Heart right ventricle (tissue), 16 donors: ENCODE results near the gene CMC2. TPM values are rescaled to one million over a fixed set of nuclear protein-coding genes. Genes with fewer than 3 reads are reported as not detected.
A peak's percentile ranks its signal among the peaks of the same experiment; 100 is the strongest.

Experiments
- ATAC-seq, 8 donors: fragments of 200-7000 bp; cut with Tn5 transposase; one replicate each; pipeline ENCODE4 v1.9.1; 2020; ENCODE audit warnings: mild to moderate bottlenecking in 8 of 8, moderate library complexity in 8 of 8, moderate number of reproducible peaks in 1 of 8
- DNase-seq, 2 donors: peaks; one replicate each; pipeline ENCODE4 v3.0.0-alpha.2; 2020
- H3K27ac ChIP-seq, 10 donors: fragments of 200-600 bp; sonication (generic) in 2 of 10; one replicate each; pipeline versions ENCODE4 v1.5.0 to v1.8.0; 2020 to 2022; ENCODE audit warnings: mild to moderate bottlenecking in 3 of 10
- H3K27me3 ChIP-seq, 7 donors: fragments of 200-600 bp; one replicate each; pipeline ENCODE4 v1.8.0; 2021 to 2022; ENCODE audit warnings: mild to moderate bottlenecking in 2 of 7
- H3K36me3 ChIP-seq, 9 donors: fragments of 200-600 bp; sonication (generic) in 1 of 9; one replicate each; pipeline versions ENCODE4 v1.5.0 to v1.8.0; 2020 to 2022; ENCODE audit warnings: mild to moderate bottlenecking in 2 of 9
- H3K4me1 ChIP-seq, 9 donors: fragments of 200-600 bp; sonication (generic) in 1 of 9; one replicate each; pipeline versions ENCODE4 v1.5.0 to v1.8.0; 2020 to 2022; ENCODE audit warnings: mild to moderate bottlenecking in 4 of 9
- H3K4me3 ChIP-seq, 10 donors: fragments of 200-600 bp; sonication (generic) in 2 of 10; one replicate each; pipeline versions ENCODE4 v1.5.0 to v1.8.0; 2020 to 2022; ENCODE audit warnings: mild to moderate bottlenecking in 7 of 10, moderate library complexity in 2 of 10
- H3K9me3 ChIP-seq, 11 donors: fragments of 200-600 bp in 10 of 11; sonication (generic) in 2 of 11; one replicate each; pipeline versions ENCODE4 v1.5.0 to v1.8.0; 2013 to 2022; ENCODE audit warnings: mild to moderate bottlenecking in 2 of 11, control low read depth in 1 of 11, moderate library complexity in 1 of 11
- WGBS, 2 donors: extraction: QIAGEN DNeasy Blood & Tissue Kit; methylation state at CpG; one replicate each; pipeline ENCODE4 v1.1.7; 2013; ENCODE audit warnings: inconsistent platforms in 1 of 2; 5-methylcytosine and 5-hydroxymethylcytosine counted together
- intact Hi-C, 10 donors: fragments of 100-400 bp; cut with DNase I; formaldehyde crosslinking; loops; one replicate each; pipeline versions ENCODE4 v1.11.1 to v1.14.2; 2022
- polyA plus RNA-seq, 2 donors: library from polyadenylated mRNA; stranded (reverse); fragments of 200-250 nt; gene quantifications; one replicate each; pipeline ENCODE4 v1.2.3, GENCODE V29; 2013
- total RNA-seq, 10 donors: library from RNA; stranded (reverse); fragmentation: NEBNext Ultra II Directional in 3 of 10; extraction: Animal tissue kit (Norgen Biotek cat#: 25700) in 3 of 10; gene quantifications; one replicate each; pipeline versions ENCODE4 v1.2.1 to v1.2.4, GENCODE V29; 2021 to 2023
- TF ChIP-seq, protein P1 (sequence below), 9 donors: fragments of 200-600 bp; sonication (generic) in 2 of 9; IDR thresholded peaks; one replicate each; pipeline versions ENCODE4 v1.5.0 to v1.8.0; 2021 to 2022; ENCODE audit warnings: antibody characterized with exemption in 9 of 9, mild to moderate bottlenecking in 5 of 9, moderate library complexity in 1 of 9
- donor health status: Arrhythmogenic right ventricular cardiomyopathy.
- donor health status: ischemic (EF 13 %, LVEDD 7.1; RV severe dilation, severe dysfunction).
- donor health status: healthy with polysubstance abuse.
- donor health status: DM: no; HTN: yes; CAD: no.
- donor health status: DM: no; HTN: no; CAD: no.
- donor health status: ischemic (EF 25% LVEDD 6.9; RV normal size, moderate dysfunction).
- donor health status: ischemic (EF 25% LVEDD 5.7; RV mildly dilated, moderate dysfunction).
- donor health status: healthy.
- donor health status: DM: yes; HTN: yes; CAD: no.
- donor health status: Ischemic cardiomyopathy.
- donor health status: ischemic (EF 35%, LVEDD 5.7; RV mildly dilated, moderate dysfunction).
- donor health status: nonischemic (EF 11% LVEDD 7.7; RV severe dilation, severe dysfunction).
- donor health status: DM: yes; HTN: yes; CAD: no.
- donor health status: PGD.
- donor health status: ischemic (EF 29% LVEDD 5.4; RV normal size, mild dysfunction).
- donor health status: nonischemic (EF 23%, LVEDD 6.1; RV moderate dilation, normal function).

The CMC2 gene
- total and polyA plus RNA-seq, 12 donors: 84.3 to 341 (median 121) TPM

- intact Hi-C loops: no loop called here
Observed at GRCh38 chr16:80996688-80997138, 10.0 kb downstream of the CMC2 start.

DNA sequence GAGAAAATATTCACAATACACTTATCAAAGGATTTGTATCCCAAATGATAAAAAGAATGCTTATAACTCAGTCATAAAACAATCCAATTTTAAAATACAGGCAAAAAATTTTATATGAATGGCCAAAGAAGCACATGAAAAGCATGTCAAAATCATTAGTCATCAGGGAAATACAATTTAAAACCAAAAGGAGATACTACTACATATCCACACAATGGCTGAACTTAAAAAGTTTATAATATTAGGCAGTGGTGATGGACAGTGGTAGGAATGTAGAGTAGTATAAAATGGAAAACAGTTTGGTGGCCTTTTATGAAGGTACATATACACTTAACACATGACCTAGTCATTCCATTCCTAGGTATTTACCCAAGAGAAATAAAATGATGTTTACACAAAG is 12.2 kb downstream of the CMC2 start:
- Histone ChIP-seq H3K27me3 (no peaks in the 10 kb centered on the region), H3K36me3 (peaks cover 0 to 33% (median 0%) of the 10 kb centered on the region in 9 donors), H3K4me3 (no peak overlapping the region), H3K9me3 (no peaks in the 10 kb centered on the region), H3K4me1 (peaks cover 0 to 26% (median 18%) of the 10 kb centered on the region in 9 donors), H3K27ac (no peak overlapping the region)
- TF ChIP-seq, protein P1, sequence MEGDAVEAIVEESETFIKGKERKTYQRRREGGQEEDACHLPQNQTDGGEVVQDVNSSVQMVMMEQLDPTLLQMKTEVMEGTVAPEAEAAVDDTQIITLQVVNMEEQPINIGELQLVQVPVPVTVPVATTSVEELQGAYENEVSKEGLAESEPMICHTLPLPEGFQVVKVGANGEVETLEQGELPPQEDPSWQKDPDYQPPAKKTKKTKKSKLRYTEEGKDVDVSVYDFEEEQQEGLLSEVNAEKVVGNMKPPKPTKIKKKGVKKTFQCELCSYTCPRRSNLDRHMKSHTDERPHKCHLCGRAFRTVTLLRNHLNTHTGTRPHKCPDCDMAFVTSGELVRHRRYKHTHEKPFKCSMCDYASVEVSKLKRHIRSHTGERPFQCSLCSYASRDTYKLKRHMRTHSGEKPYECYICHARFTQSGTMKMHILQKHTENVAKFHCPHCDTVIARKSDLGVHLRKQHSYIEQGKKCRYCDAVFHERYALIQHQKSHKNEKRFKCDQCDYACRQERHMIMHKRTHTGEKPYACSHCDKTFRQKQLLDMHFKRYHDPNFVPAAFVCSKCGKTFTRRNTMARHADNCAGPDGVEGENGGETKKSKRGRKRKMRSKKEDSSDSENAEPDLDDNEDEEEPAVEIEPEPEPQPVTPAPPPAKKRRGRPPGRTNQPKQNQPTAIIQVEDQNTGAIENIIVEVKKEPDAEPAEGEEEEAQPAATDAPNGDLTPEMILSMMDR (IDR thresholded peaks at IDR 0.05): no peak
- ATAC-seq: no peak
- intact Hi-C loops: no loop called here
- no peak for DNase-seq

More at GRCh38 chr16:80996688-80997138, 10.0 kb downstream of the CMC2 start:
- H3K36me3 ChIP-seq: peaks cover 0 to 20% (median 0%) of the 10 kb centered on the region in 9 donors
- H3K4me1 ChIP-seq: peaks cover 0 to 26% (median 18%) of the 10 kb centered on the region in 9 donors
- WGBS, 2 donors: 58 to 64% methylated on average over 4 of the region's 4 CpGs
- ATAC-seq (no peak), DNase-seq (no peak)
- H3K27me3 ChIP-seq: no peaks in the 10 kb centered on the region
- peak overlapping the region in 4 of 10 donors; percentile 23 to 45 (median 34) for H3K4me3 ChIP-seq
- no peaks in the 10 kb centered on the region for H3K9me3 ChIP-seq
- peak overlapping the region in 5 of 10 donors; percentile 1 to 80 (median 11) for H3K27ac ChIP-seq
- TF ChIP-seq, protein P1 (IDR thresholded peaks at IDR 0.05): no peak

DNA sequence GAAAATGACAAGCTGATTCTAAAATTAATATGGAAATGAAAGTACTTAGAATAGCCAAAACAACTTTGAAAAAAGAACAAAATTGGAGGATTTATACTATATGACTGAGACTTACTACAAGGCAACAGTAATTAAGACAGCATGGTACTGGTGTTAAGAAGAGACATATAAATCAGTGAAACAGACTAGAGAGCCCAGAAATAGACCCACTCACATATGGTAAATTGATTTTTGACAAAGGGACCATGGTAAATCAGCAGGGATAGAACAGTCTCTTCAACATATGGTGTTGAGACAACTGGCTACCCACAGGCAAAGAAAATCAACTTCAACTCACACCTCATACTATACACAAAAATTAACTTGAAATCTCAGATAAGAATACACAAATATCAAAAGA is 12.9 kb downstream of the CMC2 start:
- peak overlapping the region in 1 of 10 donors; percentile 21 for H3K4me3 ChIP-seq
- intact Hi-C loops: no loop called here
- no peaks in the 10 kb centered on the region for H3K9me3 ChIP-seq
- peaks cover 0 to 26% (median 18%) of the 10 kb centered on the region in 9 donors for H3K4me1 ChIP-seq
- peaks cover 0 to 33% (median 0%) of the 10 kb centered on the region in 9 donors for H3K36me3 ChIP-seq
- DNase-seq (no peak), ATAC-seq (no peak)
- no peaks in the 10 kb centered on the region for H3K27me3 ChIP-seq
- TF ChIP-seq, protein P1 (IDR thresholded peaks at IDR 0.05): no peak
- H3K27ac ChIP-seq: peak overlapping the region in 7 of 10 donors; percentile 11 to 74 (median 53)

GRCh38 chr16:80993307-80993706 is 13.4 kb downstream of the CMC2 start:
- no peaks in the 10 kb centered on the region for H3K9me3 ChIP-seq
- no peak for DNase-seq
- H3K36me3 ChIP-seq: peaks cover 0 to 33% (median 0%) of the 10 kb centered on the region in 9 donors
- H3K4me1 ChIP-seq: peaks cover 0 to 25% (median 18%) of the 10 kb centered on the region in 9 donors
- intact Hi-C loops: no loop called here
- 31 to 40% methylated on average over 6 of the region's 6 CpGs for WGBS, 2 donors
- H3K4me3 ChIP-seq: peak overlapping the region in 1 of 10 donors; percentile 21
- peak; percentile 31 to 95 (median 80) for ATAC-seq
- H3K27me3 ChIP-seq: no peaks in the 10 kb centered on the region
- TF ChIP-seq, protein P1 (IDR thresholded peaks at IDR 0.05): no peak
- H3K27ac ChIP-seq: peak overlapping the region in 7 of 10 donors; percentile 48 to 74 (median 53)
